D341Med (cell line): ENCODE measurements around the gene MIDN.
A peak's percentile ranks its signal among the peaks of the same experiment; 100 is the strongest.

ENCODE experiments used
- DNase-seq: peaks from one replicate; pipeline ENCODE4 v3.0.0; 2012; ENCODE audit warnings: low spot score

The MIDN gene

DNA sequence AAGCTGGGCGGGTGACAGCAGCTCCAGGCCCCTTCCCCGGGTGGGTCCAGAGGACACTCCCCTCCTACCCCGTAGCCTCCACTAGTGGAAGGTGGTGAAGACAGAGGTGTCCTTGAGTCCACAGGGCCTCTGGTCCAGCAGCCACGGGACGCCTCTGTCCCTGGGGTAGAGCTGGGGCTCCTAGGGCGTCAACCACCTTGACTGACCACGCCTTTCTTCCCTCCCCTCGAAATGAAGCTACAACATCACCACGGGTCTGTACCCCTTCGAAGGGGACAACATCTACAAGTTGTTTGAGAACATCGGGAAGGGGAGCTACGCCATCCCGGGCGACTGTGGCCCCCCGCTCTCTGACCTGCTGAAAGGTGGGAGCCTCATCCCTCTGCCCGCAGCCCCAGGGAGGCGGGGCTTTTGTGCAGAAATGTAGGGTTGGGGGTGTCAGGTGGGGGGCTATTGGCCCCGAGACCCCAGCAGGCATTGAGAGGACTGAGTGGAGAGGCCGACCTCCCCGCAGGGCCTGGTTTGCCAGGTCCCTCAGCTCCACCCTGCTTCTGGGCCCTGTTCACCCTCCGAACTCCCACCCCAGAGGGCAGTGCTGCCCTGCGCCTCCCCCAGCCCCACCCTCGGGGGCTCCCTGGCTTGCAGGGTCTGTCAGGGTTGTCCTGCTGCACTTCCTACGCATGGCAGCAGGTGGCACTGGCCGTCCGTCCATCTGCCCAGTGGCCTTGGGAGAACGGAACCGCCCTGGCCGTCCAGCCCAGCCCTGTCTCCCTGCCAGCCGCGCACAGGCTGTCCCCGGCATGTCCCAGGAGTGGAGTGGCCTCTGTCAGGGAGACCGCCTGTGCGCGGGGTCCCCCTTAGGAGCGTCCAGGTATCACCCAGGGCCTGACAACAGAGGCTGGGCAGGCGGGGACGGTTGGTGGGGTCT is 27.1 kb upstream of the MIDN start:
- DNase-seq, result no peak

DNA sequence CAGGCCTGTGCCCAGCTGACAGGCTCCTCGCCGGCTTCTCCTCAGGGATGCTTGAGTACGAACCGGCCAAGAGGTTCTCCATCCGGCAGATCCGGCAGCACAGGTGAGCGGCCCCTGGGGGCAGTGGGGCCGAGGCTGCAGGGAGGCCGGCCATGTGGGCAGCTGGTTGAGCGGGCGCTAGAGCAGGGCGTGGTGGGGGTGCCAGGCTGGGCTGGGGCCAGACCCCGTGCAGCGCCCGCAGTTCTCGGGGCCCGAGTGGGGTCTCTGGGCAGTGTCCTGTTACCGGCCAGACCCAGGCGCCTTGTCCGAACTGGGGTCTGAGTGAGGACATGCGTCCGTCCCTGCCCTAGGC is 26.5 kb upstream of the MIDN start:
- DNase-seq, result no peak

DNA sequence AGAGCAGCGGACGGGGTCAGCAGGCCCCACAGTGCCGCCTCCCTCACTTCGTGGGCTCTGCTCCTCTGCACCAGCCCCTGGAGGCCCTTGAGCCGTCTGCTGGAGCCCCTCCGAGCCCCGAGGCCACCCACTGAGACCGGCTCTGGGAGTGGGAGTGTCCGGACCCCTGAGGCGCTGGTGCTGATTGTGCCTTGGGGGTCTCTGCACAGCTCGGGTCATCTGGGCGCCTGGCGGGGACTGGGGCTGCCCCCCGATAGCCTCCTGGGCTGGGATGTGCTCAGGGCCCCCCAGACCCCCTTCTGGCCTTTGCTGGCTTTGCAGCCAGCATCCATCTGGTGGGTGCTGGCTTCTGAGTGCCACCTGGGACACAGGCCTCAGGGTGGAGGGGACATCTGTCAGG is 26.0 kb upstream of the MIDN start:
- peak; percentile 71 for DNase-seq

DNA sequence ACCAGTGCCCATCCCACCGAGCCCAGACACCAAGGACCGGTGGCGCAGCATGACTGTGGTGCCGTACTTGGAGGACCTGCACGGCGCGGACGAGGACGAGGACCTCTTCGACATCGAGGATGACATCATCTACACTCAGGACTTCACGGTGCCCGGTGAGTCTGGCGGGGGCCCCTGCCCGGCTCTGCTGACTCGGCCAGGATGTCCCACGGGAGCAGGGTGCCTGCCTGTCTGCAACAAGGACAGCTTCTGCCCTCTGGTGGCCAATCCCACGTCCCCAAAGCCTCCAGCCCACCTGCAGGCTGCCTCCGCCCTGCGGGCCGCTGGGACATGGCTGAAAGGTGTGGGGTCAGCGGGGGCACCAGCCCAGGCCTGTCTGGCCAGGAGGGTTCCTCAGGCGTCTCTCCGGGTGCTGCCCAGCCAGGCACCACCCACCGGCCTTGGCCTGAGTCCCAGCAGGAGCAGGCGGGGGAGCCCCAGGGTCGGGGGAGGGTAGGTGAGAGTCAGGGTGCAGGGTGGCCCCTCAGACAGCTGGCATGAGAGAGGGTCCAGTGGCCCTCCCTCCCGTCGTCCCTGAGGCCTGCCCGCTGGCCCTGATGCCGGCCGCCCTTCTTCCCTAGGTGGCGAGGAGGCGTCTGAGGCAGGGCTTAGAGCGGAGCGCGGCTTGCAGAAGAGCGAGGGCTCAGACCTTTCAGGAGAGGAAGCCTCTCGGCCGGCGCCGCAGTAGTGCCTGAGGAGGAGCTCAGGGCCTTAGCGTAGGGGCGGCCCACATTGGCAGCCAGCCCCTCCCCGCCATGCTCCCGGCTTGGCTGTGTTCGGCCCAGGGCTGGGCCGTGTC is 25.1 kb upstream of the MIDN start:
- DNase-seq, result peak; percentile 89

DNA sequence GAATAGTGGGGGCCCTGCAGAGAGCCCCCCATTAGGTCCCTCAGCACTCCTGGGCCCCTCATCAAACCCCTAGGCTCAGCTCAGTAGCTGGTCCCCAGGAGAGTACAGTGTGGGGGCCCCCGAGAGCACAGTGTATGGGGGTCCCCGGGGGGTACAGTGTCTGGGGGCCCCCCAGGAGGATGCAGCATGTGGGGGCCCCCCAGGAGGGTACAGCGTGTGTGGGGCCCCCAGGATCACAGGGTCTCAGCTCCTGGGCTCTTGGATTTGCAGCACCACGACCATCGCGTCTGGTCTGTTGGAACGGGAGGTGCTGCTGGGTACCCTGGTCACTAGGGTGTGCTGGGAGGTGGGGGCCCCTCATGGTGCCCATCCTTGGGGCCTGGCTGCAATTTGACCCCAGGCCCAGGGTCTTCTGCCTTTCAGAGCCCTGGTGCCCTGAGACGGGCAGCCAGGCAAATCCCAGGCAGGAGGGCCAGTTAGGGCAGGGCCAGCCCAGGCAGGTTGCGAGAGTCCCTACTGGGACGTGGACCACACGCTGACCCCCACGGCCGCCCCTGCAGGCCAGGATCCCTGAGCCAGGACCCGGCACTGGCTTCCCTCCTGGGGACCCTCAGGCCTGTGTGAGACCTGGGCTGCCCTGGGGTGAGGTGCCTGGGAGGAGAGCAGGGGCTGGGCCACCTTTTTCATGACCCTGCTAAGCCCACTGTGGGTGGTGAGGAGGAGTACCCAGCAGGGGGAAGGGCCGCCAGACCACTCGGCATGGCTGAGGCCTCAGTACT is 24.1 kb upstream of the MIDN start:
- no peak for DNase-seq

DNA sequence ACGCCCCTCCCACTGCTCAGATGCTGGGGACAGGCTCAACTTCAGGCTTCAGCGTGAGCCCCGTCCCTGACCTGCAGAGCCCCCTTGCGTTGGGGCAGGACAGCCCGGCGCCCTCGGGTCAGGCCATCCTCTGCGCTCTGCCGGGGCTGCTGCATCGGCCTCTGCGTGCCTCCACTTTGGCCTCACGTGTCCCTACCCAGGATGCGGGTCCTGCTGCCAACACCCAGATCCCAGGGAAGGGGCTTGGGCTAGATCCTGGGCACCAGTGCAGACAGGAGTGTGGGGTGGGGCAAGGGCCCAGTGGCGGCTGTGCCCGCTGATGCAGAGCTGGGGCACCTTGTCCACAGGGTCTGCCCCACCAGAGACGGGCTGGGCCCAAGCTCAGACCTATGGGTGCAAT is 23.5 kb upstream of the MIDN start:
- no peak for DNase-seq

DNA sequence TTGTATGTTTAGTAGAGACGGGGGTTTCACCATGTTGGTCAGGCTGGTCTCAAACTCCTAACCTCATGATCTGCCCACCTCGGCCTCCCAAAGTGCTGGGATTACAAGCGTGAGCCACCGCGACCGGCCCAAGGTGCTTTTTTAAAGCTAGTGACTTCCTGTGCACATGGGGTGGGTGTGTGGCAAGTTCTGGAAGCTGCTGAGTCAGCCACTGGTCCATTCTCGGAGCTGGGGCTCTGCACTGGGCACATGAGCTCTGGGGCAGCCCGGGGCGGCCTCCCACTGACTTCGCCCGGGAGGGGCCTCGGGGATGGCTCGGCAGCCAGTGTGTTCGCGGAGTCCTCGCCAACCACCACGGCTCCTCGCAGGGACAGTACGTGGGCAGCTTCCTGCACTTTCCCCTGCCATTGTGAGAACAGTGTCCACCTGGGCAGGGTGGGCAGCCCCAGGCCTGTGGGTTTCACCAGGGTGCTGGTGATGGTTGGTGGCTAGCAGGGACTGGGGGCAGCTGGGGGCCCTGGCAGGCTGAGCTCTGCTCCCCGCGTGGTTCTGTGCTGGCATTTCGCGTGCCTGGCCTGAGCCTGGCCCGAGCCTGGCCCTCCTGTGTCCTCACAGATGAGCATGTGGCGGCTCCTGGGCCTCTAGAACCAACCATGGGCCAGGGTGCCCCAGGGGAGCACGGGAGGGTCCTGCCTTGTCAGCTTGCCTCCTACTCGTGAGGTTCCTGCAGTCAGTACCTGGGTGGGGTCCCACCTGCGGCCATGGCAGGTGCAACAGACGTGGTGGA is 22.8 kb upstream of the MIDN start:
- no peak for DNase-seq

DNA sequence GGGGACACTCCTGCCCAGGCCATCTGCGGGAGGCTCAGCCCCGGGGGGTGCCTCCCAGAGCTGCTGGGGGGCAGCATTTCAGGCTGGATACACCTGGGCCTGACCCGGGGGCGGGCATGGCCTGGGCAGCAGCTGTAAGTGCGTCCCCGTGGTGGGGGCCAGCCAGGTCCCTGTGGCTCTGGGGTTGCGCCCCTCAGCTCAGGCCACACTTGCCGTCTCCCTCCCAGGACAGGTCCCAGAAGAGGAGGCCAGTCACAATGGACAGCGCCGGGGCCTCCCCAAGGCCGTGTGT is 22.2 kb upstream of the MIDN start:
- DNase-seq, result no peak

DNA sequence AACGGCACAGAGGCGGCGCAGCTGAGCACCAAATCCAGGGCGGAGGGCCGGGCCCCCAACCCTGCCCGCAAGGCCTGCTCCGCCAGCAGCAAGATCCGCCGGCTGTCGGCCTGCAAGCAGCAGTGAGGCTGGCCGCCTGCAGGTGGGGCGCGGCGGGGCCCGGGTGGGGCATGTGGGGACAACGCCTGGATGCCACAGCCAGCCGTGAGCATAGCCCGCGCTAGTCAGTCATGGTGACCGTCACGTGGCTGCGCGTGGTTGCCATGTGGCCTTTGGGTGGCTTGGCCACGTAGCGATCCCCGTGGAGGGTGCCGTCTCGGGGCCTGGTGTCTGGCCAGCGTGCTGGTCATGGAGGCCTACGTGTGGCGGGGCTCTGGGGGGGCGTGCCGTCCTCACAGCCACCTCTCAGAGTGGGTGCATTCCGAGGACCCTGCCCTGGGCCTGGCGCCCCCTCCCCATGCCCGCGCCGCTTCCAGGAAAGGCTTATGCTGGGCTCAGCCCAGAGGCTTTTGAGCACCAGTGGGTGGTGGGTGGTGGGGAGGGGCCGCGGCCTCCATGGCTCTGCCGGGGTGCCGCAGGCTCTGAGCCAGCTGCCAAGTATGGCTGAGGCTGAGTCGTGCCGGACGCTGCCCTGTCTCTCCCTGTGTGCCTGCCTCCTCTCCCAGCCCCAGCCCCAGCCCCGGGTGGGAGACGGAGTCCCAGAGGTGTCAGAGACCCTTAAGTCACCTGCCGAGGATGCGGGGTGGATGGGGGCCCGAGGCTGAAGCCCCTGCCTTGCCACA is 21.7 kb upstream of the MIDN start:
- no peak for DNase-seq

DNA sequence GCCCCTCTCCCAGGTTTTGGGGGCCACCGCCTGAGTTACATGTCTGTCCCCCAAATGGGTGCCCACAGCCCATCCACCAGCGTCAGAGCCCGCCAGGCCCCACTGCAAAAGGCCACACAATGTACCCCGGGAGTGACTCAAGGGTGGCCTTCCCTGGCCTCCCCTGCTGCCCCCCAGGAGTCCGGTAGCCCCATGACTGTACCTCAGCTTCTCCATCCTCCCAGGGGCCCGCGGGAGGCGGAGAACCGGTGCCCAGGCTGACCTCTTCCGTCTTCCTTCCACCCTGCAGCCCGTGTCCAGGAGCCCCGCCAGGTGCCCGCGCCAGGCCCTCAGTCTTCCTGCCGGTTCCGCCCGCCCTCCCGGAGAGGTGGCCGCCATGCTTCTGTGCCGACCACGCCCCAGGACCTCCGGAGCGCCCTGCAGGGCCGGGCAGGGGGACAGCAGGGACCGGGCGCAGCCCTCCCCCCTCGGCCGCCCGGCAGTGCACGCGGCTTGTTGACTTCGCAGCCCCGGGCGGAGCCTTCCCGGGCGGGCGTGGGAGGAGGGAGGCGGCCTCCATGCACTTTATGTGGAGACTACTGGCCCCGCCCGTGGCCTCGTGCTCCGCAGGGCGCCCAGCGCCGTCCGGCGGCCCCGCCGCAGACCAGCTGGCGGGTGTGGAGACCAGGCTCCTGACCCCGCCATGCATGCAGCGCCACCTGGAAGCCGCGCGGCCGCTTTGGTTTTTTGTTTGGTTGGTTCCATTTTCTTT is 20.9 kb upstream of the MIDN start:
- DNase-seq, result no peak

DNA sequence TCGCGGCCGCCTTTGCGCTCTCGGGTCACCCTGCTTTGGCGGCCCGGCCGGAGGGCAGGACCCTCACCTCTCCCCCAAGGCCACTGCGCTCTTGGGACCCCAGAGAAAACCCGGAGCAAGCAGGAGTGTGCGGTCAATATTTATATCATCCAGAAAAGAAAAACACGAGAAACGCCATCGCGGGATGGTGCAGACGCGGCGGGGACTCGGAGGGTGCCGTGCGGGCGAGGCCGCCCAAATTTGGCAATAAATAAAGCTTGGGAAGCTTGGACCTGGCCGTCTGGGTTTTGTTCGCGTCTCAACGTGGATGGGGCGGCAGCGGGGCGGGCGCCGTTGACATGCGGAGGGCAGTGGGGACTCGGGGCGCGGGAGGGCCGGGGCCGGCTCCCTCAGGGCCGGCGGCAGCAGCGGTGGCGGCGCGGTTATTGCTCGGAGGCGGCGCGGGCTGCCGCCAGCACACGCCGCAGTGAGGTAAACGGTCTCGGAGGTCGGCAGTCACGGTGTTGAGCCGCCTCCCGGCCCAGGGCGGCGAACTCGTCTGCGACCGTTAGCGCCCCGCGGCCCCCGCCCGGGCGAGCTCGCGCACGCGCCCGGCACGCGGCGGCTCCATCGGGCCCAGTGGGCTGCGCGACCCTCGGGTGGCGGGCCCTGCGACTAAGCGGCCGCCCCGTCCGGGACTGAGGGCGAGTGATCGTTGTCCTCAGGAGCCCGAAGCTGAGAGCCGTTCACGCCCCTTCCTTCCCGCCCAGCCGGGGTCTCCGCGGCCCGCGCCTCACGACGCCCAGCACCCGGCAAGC is 20.0 kb upstream of the MIDN start:
- no peak for DNase-seq

DNA sequence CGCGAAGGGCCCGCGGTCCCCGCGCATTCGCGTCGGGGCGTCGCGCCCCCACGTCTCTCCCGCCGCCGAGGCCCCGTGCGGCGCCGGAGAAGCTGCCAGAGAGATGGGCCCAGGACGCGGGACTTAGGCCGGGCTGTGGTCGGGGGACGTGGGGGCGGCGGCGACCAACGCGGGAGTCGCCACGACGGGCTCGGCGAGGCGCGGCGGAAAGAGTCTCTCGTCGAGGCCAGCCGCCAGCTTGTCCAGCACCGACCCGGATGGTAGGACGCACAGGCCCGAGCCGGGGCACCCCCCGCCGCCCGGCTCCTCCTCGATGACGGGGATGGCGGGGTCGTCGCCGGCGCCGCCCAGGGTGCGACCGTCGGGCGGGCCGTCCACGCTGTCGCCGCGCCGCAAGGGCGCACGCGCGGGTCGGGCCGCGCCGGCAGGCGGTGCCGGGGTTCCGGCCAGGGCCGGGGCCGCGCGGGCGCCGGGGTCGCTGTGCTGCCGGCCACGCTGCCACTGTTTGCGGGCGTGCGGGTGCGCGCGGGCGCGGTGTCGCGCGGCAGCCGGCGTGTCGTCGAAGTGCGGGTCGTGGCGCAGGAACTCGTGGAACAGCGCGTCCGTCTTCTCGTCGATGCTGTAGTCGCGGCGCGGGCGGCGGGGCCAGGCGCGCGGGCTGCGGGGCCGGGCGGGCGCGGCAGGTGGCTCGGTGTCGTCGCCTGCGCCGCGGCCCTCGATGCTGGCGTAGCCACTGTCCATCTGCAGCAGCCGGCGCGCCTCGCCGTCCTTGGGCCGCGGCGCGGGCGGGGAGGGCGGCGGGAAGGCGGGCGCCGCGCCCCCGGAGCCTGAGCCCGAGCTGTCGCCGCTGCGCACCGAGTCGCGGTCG is 19.1 kb upstream of the MIDN start:
- DNase-seq, result no peak

DNA sequence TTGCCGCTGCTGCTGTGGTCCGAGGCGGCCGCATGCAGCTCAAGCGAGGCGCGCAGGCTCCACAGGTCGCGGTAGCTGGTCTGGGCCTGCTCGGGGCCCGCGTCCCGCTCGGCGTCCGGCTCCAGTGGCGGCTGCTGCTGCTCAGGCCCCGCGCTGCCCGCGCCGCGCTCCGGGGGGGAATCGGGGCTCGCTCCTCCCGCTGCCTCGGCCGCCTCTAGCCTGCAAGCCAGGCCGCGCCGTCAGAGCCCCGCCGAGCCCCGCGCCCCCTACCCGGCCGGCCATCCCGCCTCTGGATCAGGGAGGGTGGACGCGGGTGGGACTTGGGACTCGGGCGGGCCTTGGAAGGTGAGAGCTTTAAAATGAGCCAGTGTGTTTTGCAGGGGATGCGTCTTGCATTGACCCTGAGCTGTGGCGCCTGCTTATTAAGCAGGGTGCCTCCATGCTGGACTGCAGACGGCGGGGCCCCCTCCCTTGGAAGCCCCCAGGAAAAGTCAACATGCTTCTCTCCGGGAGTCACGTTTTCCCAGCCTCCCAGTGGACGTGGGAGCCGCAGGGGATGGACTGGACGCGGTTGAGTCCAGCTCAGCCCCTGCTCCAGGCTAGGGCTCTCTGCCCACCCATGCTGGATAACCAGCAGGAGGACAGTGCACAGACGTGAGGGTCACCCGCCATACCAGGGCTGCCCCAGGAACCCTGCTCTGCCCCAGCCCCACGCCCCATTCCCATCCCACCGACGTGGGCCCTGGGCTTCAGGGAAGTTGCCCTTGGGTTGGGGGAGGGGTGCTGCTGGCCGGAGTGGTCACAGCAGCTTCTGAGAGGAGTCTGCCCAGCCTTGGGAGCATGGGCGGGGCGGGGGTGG is 18.2 kb upstream of the MIDN start:
- DNase-seq, result no peak

DNA sequence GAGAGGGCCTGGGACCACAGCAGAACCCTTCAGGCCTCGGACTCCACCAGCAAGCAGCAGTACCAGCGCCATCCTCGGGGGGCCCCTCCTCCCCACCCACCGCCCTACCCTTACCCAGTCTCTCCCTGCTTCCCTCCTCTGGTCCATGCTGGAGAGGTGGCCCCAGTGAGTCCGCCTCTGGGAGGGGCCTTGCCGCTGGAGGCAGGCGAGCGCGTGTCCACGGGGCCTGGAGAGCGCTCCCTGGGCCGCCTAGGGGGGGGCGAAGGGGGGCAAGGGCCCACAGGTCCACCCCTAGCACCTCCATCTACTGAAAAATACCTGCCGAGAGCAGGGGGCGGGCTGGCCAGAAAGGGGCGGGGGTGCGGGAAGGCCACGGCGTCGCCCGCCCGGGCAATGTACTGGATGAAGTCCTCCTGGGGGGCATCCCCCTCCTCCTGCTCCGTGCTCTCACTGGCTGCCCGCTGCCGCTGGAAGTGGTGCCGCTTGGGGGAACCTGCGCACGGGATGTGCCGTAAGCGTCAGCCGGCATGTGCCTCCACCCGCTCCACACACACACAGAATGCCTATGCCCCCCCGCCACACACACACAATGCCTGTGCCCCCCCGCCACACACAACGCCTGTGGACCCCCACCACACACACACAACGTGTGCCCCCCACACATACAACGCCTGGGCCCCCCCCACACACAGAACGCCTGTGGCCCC is 17.4 kb upstream of the MIDN start:
- no peak for DNase-seq

DNA sequence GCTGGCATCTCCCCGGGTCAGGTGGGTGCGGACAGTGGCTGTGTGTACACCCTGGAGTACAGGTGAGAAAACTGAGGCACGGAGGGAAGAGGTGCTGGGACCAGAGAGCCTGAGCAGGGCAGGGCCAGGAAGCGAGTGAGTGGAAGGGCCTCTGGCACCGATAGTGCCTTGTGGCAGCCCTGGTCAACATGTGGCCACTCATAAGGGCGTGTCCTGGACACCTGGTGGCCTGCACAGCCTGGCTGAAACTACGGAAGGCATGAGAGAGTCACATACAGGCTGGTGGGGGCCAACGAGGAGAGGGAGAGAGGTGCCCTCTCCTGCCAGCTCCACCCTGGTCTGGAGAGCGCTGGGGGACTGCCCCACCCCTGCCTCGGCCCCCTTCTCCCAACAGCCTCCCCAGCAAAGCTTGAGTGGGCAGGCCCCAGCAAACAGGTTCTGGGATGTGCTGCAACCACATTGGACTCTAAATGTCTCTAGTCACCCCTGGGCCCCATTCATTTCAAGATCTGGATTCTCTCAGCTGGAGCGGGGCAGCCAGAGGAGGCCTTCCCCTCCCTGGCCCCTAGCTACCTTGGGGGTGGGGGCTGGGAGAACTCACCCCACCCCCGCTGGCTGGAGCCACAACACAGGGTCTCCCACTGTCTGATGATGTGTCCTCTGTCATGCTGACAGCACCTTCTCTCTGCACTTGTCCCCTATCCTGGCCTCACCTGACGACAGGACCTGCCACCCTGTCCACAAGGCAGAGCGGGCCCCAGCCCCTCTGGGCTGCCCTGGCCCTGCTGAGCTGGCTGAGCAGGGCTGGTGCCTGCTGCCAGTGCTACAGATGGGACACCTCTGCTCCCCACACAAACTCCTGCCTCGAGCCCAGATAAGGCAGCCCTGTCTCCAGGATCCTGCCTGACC is 16.4 kb upstream of the MIDN start:
- DNase-seq, result no peak

DNA sequence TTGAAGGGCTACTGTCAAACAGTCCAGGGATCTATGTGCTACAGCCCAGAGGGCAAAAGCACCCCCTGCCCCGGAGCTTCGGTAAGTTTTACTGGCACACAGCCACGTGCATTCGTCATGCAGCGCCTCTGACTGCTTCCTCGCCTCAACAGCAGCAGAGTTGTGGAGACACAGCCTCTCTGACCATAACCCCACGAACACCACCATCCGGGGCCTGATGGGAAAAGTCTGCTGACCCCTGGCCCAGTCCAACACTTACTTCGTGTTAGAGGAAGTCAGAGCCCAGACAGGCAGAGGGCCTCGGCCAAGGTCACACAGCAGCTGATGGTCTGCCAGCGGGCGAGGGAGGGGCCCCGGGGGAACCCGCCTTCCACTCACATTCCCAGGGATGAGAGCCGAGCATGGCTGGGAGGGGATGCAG is 15.7 kb upstream of the MIDN start:
- DNase-seq, result no peak
